SK-N-MC (cell line): ENCODE results near the gene HRC.

Experiments used
- EZH2 ChIP-seq: fragments of 200-600 bp; sonication (generic); IDR thresholded peaks from one replicate; pipeline ENCODE4 v1.6.1; 2017; ENCODE audit warnings: antibody characterized with exemption
- FOXP2 ChIP-seq: optimal IDR thresholded peaks from 2 replicates; pipeline ENCODE3; 2011; ENCODE audit warnings: mild to moderate bottlenecking, moderate library complexity; ENCODE audit not compliant: insufficient read depth; ENCODE audit errors: extremely low read length, control extremely low read depth
- POLR2AphosphoS5 ChIP-seq: IDR thresholded peaks from 2 replicates; pipeline ENCODE4 v1.6.1; 2012; ENCODE audit warnings: mild to moderate bottlenecking, low read depth, low read length, borderline replicate concordance

DNA sequence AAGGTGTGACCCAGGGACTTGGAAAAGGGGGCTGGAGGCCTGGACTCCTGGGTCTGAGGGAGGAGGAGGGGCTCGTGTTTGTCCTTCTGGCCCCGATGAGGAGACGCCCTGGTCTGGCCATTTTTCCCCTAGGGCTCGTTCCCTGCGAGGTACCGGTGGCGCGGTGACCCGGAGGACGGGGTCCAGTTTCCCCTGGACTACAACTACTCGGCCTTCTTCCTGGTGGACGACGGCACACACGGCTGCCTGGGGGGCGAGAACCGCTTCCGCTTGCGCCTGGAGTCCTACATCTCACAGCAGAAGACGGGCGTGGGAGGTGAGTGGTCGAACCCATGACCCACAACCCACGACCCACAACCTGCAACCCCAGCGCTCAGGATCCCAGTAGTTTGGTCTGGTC, 13.2 kb upstream of the HRC start:
- TF ChIP-seq EZH2 (no peak), POLR2AphosphoS5 (no peak), FOXP2 (no peak)
